ENCODE measurements around the gene OSBPL7. TPM values are rescaled to one million over a fixed set of nuclear protein-coding genes. Genes with fewer than 3 reads are reported as not detected.

OSBPL7 gene, protein sequence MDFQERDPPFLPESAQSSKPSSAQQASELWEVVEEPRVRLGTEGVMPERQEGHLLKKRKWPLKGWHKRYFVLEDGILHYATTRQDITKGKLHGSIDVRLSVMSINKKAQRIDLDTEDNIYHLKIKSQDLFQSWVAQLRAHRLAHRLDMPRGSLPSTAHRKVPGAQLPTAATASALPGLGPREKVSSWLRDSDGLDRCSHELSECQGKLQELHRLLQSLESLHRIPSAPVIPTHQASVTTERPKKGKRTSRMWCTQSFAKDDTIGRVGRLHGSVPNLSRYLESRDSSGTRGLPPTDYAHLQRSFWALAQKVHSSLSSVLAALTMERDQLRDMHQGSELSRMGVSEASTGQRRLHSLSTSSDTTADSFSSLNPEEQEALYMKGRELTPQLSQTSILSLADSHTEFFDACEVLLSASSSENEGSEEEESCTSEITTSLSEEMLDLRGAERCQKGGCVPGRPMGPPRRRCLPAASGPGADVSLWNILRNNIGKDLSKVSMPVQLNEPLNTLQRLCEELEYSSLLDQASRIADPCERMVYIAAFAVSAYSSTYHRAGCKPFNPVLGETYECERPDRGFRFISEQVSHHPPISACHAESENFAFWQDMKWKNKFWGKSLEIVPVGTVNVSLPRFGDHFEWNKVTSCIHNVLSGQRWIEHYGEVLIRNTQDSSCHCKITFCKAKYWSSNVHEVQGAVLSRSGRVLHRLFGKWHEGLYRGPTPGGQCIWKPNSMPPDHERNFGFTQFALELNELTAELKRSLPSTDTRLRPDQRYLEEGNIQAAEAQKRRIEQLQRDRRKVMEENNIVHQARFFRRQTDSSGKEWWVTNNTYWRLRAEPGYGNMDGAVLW
- polyA plus RNA-seq (ENCODE audit: insufficient read length in 12 of 12), result 10 to 100 TPM in 8 of 12 donors, 1 to 10 TPM in 3, not detected in 1; 6.9 to 18.8 (median 13.6) TPM
- long read RNA-seq, donor 1, result 0 reads
- long read RNA-seq, donor 2, result 0 reads
- long read RNA-seq, donor 3, partial matches to known transcripts, result 0 of 2 reads
- long read RNA-seq, donor 3, other reads (novel, unspliced or antisense), result 0 of 2 reads
- long read RNA-seq, donor 4, result 0 reads
- long read RNA-seq, donor 5, result 0 reads
- long read RNA-seq, donor 6, result 0 reads
- long read RNA-seq, donor 7, result 0 reads
- long read RNA-seq, donor 8, partial matches to known transcripts, result 0 of 1 reads
- long read RNA-seq, donor 8, other reads (novel, unspliced or antisense), result 0 of 1 reads
- long read RNA-seq, donor 9, result 0 reads
- long read RNA-seq, donor 10, result 0 reads
- long read RNA-seq, donor 11, partial matches to known transcripts, result 0 of 1 reads
- long read RNA-seq, donor 11, other reads (novel, unspliced or antisense), result 0 of 1 reads

DNA sequence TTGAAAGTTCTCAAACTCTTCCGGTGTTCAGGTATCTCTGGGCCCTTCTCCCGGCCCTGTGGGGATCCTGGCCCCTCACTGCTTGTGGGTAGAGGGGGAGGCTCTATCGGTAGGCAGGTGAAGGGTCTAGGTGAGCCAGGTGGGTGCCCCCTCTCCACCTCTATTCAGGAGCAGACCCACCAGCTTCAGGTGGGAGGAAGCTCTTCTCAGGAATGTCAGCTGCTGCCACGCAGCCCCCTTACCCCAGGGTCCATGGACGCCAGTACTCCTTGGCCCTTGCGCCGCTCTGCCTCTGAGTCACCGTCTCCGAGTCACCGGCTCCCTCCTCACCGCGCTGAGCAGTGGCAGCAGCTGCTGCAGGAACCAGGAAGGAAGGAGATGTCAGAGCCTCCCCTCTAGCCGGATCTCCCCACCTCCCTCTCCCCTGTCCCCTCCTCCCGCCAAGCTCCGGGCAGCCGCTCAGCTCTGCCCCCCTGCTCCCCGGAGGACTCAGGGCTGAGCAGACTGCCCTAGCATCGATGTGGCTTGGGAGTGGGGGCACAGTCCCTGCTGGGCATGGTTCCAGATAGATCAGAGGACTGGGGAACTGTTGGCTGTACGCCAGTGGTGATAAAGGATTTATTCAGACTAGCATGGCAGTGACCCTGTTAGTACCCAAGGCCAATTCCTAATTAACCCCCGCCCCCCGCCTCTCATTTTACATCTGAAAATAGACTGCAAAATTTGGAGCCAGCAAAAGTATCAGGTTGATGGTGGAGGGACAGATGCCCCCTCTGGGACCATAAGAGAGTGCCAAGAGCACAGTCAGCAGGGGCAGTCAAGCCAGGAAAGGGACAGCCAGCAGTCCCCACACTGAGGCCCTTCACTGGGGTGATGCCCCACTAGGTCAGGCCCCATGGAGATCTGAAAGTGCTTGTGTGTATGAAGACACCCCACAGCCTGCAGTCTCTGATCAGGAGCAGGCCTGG lies at the start of gene OSBPL7:
OSBPL7 (minus strand) TSS at position 371 of the 968 bp plus-strand sequence. CDS start 1,516 bp downstream, outside the sequence.
- peak; percentile 78 for DNase-seq

DNA sequence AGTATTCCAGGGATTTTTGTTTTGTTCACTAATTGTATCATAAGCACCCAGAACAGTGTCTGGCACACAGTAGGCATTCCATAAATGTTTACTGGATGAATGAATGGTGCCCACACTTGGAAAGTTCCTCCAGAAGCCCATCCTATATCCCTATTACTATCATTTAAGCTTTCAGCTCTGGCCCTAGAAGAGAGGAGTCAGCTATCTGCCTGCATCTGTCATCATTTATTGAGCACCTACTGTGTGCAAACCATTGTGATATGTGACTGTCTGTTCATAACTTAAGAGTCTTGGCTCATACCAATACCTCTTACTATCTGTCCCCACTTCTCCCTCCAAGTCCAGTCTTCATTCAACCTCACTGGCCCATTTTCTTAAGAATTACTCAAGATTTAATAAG lies 49.5 kb upstream of the OSBPL7 start:
- DNase-seq, result no peak

DNA sequence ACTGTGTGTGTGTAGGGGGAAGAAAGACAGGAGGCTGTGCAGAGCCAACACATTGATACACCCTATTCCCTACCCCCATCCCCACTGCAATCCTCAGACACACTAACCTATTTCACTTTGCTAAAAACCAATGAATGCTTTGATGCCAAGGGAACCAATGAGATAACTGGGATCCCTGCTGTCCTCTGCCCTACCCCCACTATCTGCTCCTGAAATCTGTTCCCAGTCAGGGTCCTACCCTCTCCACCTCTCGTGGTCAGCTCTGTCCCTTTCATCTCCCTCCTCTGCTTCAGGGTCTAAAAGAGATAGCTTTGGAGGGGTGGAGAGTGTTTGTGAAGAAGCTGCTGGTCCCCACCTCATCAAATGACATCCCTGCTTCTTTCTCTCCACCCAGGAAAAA lies 48.5 kb upstream of the OSBPL7 start:
- no peak for DNase-seq

DNA sequence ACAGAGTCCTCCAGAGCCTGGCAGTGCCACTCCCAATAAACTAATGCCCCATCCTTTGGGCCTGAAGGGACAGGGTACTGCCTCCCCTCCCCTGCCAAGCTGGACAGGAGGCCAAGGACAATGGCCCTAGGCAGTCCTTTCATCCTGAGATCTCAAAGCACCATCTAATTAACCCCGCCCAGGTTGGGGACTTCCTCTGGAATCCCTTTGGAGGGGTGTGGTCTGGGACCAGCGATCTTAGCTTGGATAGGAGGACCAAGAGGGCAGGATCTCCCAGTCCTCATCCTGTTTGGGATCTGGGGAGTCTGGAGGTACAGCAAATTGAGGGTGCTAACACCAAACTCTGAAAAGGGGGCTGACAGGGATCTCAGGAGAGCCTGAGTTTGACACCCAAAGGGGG lies 47.5 kb upstream of the OSBPL7 start:
- no peak for DNase-seq

DNA sequence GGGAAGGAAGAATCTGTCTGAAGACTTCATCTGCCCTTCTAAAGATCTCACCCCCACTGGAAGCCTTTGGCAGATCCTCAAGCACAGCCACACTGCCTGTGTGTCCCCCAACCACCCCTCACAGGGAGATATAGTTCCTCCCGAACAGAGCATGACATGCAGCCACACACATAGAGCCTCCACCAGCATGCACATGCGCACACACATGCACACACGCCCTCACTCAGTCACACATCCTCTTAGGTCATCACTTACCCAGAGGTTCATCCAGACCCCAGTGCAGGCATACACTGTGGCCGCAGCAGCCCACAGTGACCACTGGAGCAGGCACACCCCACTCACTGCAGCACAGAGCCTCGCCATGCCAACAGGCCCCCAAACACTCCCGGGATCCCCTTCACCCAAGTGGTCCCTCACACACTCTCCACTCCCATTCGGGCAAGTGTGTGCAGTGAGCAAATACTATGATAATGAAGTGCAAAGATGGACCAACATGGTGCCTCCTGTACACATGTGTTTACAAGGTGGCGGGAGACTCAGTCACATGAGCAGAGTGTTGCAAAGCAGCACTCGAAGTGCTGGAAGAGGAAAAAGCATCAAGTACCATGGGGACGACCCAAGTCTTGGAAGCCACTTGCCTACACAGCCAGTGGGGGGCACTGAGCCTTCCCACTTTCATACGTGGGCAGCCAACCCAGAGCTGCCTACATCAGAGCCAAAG lies 46.4 kb upstream of the OSBPL7 start:
- DNase-seq, result no peak

DNA sequence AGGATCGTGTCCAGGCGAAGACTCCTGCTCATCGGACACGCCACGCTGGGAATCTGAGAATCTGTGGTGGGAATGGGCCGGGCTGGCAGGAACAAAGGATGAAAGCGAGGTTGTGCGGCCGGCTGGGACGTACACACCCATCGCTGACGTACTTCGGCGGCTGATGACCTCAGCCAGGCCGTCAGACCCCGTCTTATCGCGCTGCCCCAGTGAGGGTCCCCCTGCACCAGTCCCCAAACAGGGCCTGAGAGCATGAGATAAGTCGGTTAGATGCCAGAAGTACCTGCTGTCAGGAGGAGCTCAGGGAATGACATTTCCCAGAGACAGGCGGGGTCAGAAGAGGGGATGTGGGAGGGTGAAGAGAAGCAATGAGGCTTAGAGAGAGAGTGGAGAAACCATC lies 45.3 kb upstream of the OSBPL7 start:
- DNase-seq, result no peak

DNA sequence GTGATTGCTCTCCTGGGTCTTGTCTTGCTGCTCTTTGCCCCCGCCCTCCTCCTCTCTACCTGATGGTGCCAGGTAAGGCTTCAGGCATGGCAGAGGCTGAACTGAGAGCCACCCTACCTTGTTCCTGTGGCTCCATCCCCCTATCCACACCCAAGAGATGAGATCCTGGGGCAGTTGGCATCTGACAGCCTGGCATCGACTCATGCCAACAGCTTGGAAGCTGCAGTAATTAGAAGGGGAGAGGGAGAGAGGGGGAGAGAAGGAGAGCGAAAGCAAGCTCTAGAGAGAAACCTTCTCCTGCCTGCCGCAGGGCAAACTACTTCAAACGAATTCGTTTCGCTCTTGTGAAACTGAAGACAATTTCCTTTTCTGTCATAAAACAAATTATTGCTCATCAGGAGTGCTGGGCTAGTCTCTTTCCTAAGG lies 43.2 kb upstream of the OSBPL7 start:
- DNase-seq, result no peak

DNA sequence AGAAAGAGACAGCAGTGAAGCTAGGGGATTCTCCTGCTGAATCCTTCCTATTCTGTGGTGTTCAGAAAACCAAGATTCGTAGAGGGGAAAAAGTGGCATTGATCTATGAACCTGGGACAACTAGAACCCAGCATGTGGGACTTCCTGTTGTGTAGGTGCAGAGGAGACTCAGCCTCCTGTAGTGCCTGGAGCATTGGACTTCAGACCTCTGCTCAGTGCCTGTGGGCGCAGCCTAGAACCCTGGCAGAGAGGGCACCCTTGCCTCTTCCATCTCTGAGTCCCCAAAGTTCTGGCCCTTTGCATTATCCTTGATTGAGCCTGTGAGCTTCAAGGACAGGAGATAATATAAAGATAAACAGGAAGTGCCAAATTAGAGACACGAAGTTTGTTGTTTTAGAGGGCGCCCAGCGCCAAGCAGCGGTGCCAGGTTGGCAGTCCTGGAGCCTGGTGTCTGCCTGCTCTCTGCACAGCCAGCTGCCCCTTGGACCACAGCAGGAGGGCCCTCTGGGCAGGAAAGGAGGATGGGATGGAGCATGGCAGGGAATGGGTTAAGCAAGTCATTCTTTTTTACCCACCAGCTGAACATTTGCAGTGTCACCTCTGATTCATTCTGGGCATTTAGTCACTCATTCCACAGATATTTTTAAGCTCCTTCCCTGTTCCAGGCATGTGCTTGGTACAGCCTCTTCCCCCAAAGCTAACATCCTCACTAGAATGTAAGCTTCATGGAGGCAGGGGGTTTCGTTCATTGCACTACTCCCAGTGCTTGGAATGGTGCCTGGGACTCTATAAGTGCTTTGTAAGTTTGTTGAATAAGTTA lies 41.2 kb upstream of the OSBPL7 start:
- DNase-seq, result no peak

DNA sequence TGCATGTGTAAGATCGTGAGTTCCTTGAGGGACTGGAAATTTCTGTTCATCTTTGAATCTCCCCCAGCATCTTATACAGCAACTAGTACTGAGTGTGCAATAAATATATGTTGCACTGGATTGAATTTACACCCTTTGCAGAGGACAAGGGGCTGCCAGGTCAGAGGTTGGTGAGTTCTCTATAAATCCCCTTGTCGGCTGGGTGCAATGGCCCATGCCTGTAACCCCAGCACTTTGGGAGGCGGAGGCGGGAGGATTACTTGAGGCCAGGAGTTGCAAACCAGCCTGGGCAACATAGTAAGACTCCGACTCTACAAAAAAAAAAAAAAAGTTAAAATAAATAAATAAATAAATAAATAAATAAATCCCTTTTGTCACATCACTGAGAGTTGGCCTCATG lies 38.8 kb upstream of the OSBPL7 start:
- no peak for DNase-seq

DNA sequence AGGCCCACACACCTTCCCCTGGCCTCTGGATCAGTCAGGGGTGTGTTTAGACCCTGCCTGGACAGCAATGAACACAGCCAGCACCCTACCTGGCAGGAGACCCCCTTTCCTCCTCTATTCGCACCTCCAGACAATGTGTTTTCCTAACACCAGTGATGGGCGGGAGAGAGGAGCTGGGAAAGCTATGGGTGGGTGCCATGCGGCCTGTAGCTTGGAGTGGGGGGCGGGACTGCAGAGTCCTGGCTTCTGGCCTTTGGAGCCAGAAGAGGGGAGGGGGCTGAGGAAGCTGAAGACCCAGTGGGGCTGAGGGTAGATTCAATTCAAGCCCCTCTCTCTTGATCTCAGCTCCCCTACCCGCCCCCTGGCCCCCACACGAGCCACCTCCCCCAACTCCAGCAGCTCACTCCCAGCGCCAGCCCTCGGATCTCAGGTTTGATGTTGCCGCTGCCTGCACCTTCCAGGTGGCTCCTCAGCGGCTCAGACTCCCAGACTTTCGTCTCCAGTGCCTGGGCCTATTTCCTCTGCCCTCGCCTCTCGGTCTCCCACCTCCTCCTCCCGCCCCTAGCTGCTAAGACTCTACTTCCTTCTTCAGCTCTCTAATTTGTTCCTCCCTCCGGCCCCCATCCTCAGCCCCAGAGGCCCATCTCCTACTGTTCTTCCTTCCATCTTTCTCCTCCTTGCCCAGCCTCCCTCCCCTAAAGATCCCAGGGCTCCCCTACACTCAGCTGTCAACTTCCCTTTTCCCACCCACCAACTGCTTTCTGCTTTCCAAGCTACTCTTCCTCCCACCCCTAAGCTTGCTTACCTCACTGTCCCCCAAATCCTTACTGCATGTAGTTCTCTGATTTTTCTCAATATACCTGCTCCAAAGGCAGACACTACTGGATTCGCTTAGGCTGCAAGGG lies 36.2 kb upstream of the OSBPL7 start:
- no peak for DNase-seq

DNA sequence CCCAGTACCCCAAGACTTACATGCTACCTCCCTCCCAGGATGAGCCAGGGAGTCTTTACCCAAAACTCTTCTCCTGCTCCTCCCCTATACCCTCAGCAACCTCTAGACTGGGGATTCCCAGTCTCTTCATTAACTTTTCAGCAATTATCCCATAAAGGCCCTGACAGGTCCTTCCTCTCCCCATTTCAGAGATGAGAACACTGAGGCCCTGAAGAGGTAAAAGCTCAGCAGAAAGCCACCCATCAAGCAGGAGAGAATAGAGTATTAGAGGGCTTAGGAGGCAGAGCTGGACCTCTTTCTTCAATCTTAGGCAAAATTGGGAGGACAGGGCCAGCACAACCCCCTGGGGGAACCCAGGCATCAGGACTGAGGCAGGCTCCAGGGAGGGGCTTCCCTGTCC lies 35.2 kb upstream of the OSBPL7 start:
- DNase-seq, result no peak

DNA sequence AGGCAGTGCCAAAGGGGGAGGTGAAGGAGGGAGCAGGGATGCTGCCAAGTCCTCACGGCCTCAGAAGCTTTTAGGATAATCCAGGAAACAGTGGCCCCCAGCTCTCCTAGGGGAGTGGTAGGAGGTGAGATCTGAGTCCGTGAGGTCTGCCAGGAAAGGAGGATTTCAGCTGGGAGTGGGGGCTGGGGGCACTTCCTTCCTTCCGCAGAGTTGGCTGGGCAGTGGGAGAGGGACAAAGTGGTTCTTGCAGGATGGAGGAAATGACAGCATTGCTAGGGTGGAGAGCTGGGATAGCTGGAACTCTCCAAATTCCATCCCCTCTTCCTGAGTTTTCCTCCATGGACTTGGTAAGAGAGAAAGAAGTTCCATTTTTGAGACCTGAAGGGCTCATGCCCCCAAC lies 34.1 kb upstream of the OSBPL7 start:
- no peak for DNase-seq

DNA sequence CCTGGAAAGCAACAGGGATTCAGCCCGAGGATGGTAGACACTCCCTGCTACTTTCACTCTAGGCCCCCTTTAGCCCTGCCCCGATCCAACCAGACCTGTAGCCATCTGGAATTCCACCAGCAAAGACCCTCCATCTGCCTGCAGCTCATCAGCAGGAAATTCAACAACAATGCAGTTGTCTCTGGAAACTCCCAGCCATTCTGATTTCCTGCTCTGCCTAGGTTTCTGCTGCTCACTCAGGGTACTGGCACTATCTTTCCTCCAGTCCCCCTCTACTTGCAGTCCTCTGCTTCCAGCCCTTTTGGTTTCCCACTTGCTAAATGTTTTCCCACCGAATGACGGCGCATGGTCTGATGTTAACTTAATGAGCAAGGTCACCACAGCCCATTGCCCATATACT lies 32.0 kb upstream of the OSBPL7 start:
- no peak for DNase-seq

DNA sequence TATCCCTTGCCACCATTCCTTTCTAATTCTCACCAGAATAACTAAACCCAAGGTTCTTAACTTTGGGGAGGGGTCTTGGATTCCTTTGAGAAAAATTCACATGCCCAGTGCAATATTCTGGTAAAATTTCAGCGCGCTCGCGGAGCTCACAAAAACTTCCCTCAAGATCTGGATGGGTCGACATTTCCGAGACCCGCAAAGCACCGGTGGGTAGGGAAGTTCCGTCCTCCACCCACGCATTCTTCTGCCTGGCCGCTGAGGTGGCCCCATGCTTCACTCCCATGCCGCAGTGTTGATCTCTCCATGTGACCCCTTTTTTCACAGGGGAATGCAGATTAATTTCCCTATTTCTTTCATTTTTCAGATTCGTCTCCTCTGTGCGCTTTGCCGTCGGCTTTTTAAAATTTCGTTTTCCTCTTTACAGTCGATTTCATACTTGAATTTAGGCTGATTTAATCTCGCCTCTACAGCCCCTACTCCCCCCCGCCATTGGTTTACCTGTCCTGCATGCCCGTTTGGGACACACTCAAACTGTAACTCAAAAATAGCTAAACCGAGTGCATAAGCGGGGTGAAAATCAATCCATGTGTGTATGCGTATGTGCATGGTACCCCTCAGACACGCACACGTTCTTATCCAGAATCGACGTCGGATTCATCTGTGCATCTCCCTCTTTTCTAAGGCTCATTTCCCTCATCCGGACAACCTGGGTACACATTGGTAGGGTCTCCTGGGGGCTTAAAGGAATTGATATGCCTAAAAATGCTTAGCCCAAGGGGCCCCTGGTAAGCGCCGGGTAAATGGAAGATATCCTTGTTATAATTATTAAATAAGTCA lies 30.7 kb upstream of the OSBPL7 start:
- DNase-seq, result no peak

DNA sequence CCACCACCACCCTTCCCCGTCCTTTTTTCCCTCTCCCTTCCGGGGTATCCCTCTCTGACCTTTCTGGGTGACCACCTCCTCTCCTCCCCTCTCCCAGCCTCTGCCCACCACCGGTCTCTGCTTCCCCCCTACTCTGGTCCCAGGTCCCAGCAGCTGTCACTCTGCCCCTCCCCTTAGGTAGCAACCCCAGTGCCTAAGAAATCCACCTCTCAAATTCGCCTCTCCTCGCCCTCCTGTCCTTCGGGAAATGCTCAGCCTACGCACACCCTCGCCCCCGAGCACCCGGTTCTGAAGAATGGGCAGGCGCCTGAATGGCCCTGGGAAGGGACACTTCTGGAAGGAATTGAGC lies 30.1 kb upstream of the OSBPL7 start:
- no peak for DNase-seq

DNA sequence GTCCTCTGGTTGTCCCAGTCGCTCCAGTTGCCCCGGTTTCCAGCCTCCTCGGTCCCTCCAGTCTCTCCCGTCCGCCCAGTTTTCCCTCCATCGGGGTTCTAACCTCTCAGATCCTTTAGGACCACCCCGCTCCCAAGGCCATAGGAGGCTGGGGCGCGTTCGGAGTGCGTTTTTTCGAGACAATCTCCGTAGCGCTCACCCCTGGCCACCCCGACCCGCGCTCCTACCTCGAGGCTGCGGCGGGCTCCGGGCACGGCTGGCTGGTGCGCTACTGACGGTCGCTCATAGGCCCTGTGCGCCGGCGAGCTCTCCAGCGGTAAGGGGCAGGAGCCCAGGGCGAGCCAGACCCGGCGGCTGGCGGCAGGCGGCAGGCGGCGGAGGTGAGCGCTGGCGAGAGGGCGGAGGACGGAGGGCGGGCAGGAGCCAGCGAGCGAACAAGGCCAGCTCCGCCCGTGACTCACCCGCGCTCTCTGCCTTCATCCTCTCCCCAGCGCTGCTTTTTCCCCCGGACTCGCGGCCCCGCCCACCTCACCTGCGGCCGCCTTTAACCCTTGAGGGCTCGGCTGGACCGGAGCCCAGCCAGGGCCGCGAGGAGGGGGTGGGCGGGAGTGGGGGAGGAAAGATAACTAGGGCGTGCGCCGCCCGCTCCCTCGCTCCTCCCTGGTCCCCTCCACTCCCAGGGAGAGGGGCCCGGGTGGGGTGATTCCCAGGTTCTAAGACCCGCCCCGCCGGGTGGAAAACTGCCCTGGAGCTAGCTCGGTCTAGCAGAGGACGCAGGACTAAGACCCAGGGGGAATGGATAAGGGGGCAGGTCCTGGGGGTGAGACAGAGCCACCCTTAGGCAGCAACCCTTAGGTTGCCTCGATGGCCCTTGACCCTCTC lies 29.3 kb upstream of the OSBPL7 start, which contains the start of gene SP6:
SP6 (minus strand) TSS at position 472 of the 882 bp plus-strand sequence. CDS start 2,734 bp downstream, outside the sequence.
- no peak for DNase-seq

Measured in muscle of arm (tissue), 14 donors.